LNCaP clone FGC (cell line): ENCODE results near the gene RALB.

Source experiments
- DNase-seq: peaks from one replicate; pipeline ENCODE4 v3.0.0-alpha.2; 2011; ENCODE audit warnings: low read depth
- H3K4me3 ChIP-seq: 2 replicates; pipeline ENCODE4 v1.5.1; 2011; ENCODE audit warnings: mild to moderate bottlenecking, low read depth, low read length, control low read depth
- CTCF ChIP-seq: IDR thresholded peaks from 2 replicates; pipeline ENCODE4 v1.5.1; 2012; ENCODE audit warnings: mild to moderate bottlenecking; ENCODE audit not compliant: control insufficient read depth, insufficient read depth; ENCODE audit errors: extremely low read depth

Gene RALB

GRCh38 chr2:120208381-120209353, 44.0 kb upstream of the RALB start:
- no peak for TF ChIP-seq CTCF
- no peak overlapping the region for H3K4me3 ChIP-seq
- DNase-seq = no peak

GRCh38 chr2:120209427-120210269, 43.0 kb upstream of the RALB start:
- DNase-seq = no peak
- no peak for TF ChIP-seq CTCF

GRCh38 chr2:120210270-120210693, 42.4 kb upstream of the RALB start:
- H3K4me3 ChIP-seq = no peak overlapping the region
- no peak for DNase-seq
- no peak for TF ChIP-seq CTCF

More at GRCh38 chr2:120209427-120210269, 43.0 kb upstream of the RALB start:
- no peak overlapping the region for H3K4me3 ChIP-seq

- TF ChIP-seq CTCF = no peak
- DNase-seq = no peak
- no peak overlapping the region for H3K4me3 ChIP-seq
Observed at GRCh38 chr2:120218181-120218580, 34.5 kb upstream of the RALB start.

GRCh38 chr2:120219291-120219690, 33.4 kb upstream of the RALB start:
- no peak overlapping the region for H3K4me3 ChIP-seq
- no peak for DNase-seq
- TF ChIP-seq CTCF = no peak

- no peak for TF ChIP-seq CTCF
- DNase-seq = no peak
- no peak overlapping the region for H3K4me3 ChIP-seq
Observed at GRCh38 chr2:120219766-120220165, 32.9 kb upstream of the RALB start.
